ENCODE measurements around the gene NRAS. TPM values are rescaled to one million over a fixed set of nuclear protein-coding genes. Genes with fewer than 3 reads are reported as not detected.

NRAS gene
- total RNA-seq, 1 experiment from 2014 or later: 48.0 TPM

DNA sequence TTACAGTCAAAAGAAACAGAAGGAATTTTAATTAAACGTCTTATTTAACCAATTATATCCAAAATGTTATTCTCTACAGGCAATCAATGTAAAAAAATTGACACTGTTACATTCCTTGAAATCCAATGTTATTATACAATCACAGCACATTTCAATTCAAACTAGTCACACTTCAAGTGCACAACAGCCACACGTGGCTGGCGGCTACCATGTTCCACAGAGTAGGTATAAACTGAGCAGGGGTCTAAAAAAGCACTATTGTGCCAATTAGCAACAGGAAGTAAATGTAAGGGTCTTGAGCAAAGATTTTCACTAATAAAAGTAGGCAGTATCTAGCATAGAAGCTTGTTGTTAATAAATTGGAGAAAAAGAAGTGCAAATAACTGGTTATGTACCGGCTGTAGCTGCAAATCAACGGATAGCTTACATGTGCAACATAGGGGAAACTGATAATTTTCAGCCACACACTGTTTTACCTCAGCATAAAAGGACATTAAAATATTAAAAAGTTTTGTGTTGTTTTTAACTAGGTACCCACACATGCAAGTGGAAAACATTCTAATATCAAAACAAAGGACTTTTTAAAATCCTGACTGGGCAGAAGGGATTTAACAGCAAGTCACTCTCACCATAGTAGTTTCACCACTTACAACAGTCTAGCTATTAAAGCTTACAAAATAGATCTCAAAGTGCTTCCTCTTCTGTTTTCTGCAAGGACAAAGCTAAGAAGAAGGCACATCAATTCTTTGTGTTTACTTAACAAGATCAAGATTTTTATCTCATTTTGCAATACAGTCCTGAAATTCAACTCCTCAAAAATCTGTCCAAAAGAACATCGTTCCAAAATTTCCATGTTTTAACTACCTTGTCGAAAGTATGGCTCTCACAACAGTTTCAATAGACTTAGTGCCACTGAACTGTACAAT lies 38.7 kb upstream of the NRAS start:
- Histone ChIP-seq H3K36me3 (ENCODE audit: control insufficient read depth in 1 of 2, insufficient read depth in 2 of 2, low read length in 2 of 2) (peaks cover 0 to 7% of the 10 kb centered on the region in 2 experiments; a peak in 2 of 4 replicates), H3K9me2 (ENCODE audit: insufficient read depth) (no peaks in the 10 kb centered on the region), H2AFZ (ENCODE audit: low read depth, low read length, poor library complexity, severe bottlenecking) (no peak overlapping the region), H3K4me2 (ENCODE audit: low read length) (peak overlapping the region; percentile 89; the same call in 1 of the 2 replicates), H3K27me3 (ENCODE audit: insufficient read depth, low read length) (no peaks in the 10 kb centered on the region), H4K20me1 (ENCODE audit: insufficient read depth) (peaks cover 63% of the 10 kb centered on the region), H3K4me1 (ENCODE audit: control insufficient read depth in 1 of 2, insufficient read depth in 2 of 2, low read length in 2 of 2) (peaks cover 12 to 28% of the 10 kb centered on the region in 2 experiments), H3K79me2 (ENCODE audit: insufficient read depth, low read length) (peaks cover 75% of the 10 kb centered on the region), H3K27ac (ENCODE audit: low read depth, low read length) (no peak overlapping the region), H3K9me3 (ENCODE audit: control insufficient read depth in 1 of 2, insufficient read depth in 1 of 2, low read depth in 1 of 2, low read length in 2 of 2) (no peaks in the 10 kb centered on the region), H3K4me3 (replicated peaks in 1 of 2; ENCODE audit: low read depth in 1 of 2, low read length in 2 of 2) (no peak overlapping the region), H3K9ac (ENCODE audit: low read length) (no peak overlapping the region)
- ChIA-PET CTCF (no interaction called here), RAD21 (ENCODE audit: low non-redundant PET in 1 of 2, low total read pairs in 2 of 2, uncharacterized antibody in 2 of 2, unreplicated experiment in 2 of 2) (no interaction called here), POLR2A (no interaction called here)
- DNase-seq (ENCODE audit: low read depth, low spot score) (no peak), ATAC-seq (no peak)
- no TSS peak for BruUV-seq (replicated peaks)
- TF ChIP-seq TCF7L2 (IDR thresholded peaks at IDR 0.05; ENCODE audit: borderline replicate concordance, extremely low read depth, insufficient read depth, insufficient read length) (no peak), CEBPB (IDR thresholded peaks at IDR 0.05; ENCODE audit: low read depth) (no peak), POLR2AphosphoS5 (IDR thresholded peaks at IDR 0.05; ENCODE audit: low read depth, low read length) (no peak), ELF1 (IDR thresholded peaks at IDR 0.05; ENCODE audit: borderline replicate concordance, low read depth) (no peak), CBX3 (IDR thresholded peaks at IDR 0.05; ENCODE audit: low read depth) (no peak), POLR2A (IDR thresholded peaks at IDR 0.05; ENCODE audit: borderline replicate concordance, extremely low read depth, insufficient read depth, insufficient read length) (no peak), YY1 (IDR thresholded peaks at IDR 0.05; ENCODE audit: extremely low read depth, insufficient replicate concordance, low read depth, low read length) (no peak), EZH2 (IDR thresholded peaks at IDR 0.05) (no peak), ZFX (IDR thresholded peaks at IDR 0.05) (no peak), SRF (IDR thresholded peaks at IDR 0.05; ENCODE audit: low read depth) (no peak), EGR1 (IDR thresholded peaks at IDR 0.05; ENCODE audit: low read depth) (no peak), SIN3A (IDR thresholded peaks at IDR 0.05; ENCODE audit: low read depth) (no peak), JUND (IDR thresholded peaks at IDR 0.05) (no peak)
- TF ChIP-seq, protein P1, sequence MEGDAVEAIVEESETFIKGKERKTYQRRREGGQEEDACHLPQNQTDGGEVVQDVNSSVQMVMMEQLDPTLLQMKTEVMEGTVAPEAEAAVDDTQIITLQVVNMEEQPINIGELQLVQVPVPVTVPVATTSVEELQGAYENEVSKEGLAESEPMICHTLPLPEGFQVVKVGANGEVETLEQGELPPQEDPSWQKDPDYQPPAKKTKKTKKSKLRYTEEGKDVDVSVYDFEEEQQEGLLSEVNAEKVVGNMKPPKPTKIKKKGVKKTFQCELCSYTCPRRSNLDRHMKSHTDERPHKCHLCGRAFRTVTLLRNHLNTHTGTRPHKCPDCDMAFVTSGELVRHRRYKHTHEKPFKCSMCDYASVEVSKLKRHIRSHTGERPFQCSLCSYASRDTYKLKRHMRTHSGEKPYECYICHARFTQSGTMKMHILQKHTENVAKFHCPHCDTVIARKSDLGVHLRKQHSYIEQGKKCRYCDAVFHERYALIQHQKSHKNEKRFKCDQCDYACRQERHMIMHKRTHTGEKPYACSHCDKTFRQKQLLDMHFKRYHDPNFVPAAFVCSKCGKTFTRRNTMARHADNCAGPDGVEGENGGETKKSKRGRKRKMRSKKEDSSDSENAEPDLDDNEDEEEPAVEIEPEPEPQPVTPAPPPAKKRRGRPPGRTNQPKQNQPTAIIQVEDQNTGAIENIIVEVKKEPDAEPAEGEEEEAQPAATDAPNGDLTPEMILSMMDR (IDR thresholded peaks at IDR 0.05 in 2 of 3, conservative IDR thresholded peaks at IDR 0.05 in 1 of 3; ENCODE audit: borderline replicate concordance in 1 of 3, insufficient read depth in 1 of 3, low read depth in 2 of 3, low read length in 2 of 3): no peak
- TF ChIP-seq, protein P2, sequence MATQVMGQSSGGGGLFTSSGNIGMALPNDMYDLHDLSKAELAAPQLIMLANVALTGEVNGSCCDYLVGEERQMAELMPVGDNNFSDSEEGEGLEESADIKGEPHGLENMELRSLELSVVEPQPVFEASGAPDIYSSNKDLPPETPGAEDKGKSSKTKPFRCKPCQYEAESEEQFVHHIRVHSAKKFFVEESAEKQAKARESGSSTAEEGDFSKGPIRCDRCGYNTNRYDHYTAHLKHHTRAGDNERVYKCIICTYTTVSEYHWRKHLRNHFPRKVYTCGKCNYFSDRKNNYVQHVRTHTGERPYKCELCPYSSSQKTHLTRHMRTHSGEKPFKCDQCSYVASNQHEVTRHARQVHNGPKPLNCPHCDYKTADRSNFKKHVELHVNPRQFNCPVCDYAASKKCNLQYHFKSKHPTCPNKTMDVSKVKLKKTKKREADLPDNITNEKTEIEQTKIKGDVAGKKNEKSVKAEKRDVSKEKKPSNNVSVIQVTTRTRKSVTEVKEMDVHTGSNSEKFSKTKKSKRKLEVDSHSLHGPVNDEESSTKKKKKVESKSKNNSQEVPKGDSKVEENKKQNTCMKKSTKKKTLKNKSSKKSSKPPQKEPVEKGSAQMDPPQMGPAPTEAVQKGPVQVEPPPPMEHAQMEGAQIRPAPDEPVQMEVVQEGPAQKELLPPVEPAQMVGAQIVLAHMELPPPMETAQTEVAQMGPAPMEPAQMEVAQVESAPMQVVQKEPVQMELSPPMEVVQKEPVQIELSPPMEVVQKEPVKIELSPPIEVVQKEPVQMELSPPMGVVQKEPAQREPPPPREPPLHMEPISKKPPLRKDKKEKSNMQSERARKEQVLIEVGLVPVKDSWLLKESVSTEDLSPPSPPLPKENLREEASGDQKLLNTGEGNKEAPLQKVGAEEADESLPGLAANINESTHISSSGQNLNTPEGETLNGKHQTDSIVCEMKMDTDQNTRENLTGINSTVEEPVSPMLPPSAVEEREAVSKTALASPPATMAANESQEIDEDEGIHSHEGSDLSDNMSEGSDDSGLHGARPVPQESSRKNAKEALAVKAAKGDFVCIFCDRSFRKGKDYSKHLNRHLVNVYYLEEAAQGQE (IDR thresholded peaks at IDR 0.05; ENCODE audit: low read depth): no peak
- TF ChIP-seq, protein P3, sequence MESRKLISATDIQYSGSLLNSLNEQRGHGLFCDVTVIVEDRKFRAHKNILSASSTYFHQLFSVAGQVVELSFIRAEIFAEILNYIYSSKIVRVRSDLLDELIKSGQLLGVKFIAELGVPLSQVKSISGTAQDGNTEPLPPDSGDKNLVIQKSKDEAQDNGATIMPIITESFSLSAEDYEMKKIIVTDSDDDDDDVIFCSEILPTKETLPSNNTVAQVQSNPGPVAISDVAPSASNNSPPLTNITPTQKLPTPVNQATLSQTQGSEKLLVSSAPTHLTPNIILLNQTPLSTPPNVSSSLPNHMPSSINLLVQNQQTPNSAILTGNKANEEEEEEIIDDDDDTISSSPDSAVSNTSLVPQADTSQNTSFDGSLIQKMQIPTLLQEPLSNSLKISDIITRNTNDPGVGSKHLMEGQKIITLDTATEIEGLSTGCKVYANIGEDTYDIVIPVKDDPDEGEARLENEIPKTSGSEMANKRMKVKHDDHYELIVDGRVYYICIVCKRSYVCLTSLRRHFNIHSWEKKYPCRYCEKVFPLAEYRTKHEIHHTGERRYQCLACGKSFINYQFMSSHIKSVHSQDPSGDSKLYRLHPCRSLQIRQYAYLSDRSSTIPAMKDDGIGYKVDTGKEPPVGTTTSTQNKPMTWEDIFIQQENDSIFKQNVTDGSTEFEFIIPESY (IDR thresholded peaks at IDR 0.05; ENCODE audit: extremely low read depth, insufficient replicate concordance, low read length): no peak
- TF ChIP-seq, protein P4, sequence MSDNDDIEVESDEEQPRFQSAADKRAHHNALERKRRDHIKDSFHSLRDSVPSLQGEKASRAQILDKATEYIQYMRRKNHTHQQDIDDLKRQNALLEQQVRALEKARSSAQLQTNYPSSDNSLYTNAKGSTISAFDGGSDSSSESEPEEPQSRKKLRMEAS (IDR thresholded peaks at IDR 0.05): no peak
- intact Hi-C loops (cut with micrococcal nuclease): loop anchor here (5.0 to 10.0 kb wide), 2 partner anchors 290 to 408 kb away; no protein-coding TSS in a partner anchor
